PC-9 (cell line): ENCODE data around the gene CITED1.
"Not testable (repeated sequence)": the region's sequence is repeated elsewhere in the genome, so short reads cannot be mapped to it uniquely, and the experiment has no call there.

ENCODE experiments used
- CTCF ChIP-seq: fragments of 200-600 bp; sonication (generic); conservative IDR thresholded peaks from 2 replicates; pipeline ENCODE4 v1.6.1; 2017; ENCODE audit warnings: mixed run types, antibody characterized with exemption, mild to moderate bottlenecking, moderate library complexity
- EZH2 ChIP-seq: fragments of 200-600 bp; sonication (generic); IDR thresholded peaks from 2 replicates; pipeline ENCODE4 v1.8.0; 2017; ENCODE audit warnings: antibody characterized with exemption, low read depth

GRCh38 chrX:72319651-72320050 is 13.9 kb upstream of the CITED1 start:
- not testable (repeated sequence) for TF ChIP-seq CTCF, EZH2
